ENCODE measurements around the gene MMEL1.

- TF ChIP-seq CTCF (IDR thresholded peaks at IDR 0.05; ENCODE audit: poor library complexity) (no peak), EZH2 (IDR thresholded peaks at IDR 0.05; ENCODE audit: borderline replicate concordance) (no peak)
Observed at GRCh38 chr1:2585318-2586092, 47.3 kb downstream of the MMEL1 start.

Data from hepatocyte (in vitro differentiated cells).